ENCODE data around the gene APBB1IP.

DNA sequence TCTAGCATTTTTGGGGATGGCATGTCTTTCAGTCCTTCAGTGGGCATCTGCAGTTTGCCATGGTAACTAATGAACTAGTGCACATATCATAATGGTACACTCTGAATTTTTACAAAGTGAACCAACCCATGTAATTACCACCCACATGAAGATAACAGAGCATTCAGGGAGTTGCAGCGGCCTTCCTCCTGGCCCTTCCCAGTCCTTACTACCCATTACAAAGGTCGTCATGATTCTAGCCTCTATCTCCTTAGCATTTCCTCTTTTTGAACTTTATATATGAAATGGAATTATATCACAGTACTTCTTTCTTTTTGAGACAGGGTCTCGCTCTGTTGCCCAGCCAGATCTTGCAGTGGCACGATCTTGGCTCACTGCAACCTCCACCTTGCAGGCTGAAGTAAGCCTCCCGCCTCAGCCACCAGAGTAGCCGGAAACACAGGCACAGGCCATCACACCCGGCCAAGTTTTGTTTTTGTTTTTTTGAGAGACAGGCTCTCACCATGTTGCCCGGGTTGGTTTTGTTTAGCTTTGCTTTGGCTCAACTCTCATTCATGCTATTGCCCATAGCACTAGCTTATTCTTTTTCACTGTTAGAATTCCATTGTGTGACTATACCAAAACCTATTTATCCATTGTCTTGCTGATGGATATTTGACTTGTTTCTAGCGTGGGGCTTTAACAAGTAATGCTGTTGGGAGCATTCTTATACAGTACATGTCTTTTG, 79.2 kb downstream of the APBB1IP start:
- no peak for TF ChIP-seq POLR2A (IDR thresholded peaks at IDR 0.05; ENCODE audit: extremely low read depth, insufficient read length)
- TF ChIP-seq, protein P1, sequence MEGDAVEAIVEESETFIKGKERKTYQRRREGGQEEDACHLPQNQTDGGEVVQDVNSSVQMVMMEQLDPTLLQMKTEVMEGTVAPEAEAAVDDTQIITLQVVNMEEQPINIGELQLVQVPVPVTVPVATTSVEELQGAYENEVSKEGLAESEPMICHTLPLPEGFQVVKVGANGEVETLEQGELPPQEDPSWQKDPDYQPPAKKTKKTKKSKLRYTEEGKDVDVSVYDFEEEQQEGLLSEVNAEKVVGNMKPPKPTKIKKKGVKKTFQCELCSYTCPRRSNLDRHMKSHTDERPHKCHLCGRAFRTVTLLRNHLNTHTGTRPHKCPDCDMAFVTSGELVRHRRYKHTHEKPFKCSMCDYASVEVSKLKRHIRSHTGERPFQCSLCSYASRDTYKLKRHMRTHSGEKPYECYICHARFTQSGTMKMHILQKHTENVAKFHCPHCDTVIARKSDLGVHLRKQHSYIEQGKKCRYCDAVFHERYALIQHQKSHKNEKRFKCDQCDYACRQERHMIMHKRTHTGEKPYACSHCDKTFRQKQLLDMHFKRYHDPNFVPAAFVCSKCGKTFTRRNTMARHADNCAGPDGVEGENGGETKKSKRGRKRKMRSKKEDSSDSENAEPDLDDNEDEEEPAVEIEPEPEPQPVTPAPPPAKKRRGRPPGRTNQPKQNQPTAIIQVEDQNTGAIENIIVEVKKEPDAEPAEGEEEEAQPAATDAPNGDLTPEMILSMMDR (IDR thresholded peaks at IDR 0.05; ENCODE audit: low read depth, low read length), result no peak
